H9 (cell line): Measurements from ENCODE around the gene TRIM32. TPM values are rescaled to one million over a fixed set of nuclear protein-coding genes. Genes with fewer than 3 reads are reported as not detected.

Experiments used
- DNase-seq: peaks from one replicate; pipeline ENCODE4 v3.0.0-alpha.2; 2017
- H2AFZ ChIP-seq: one replicate; pipeline ENCODE4 v1.6.1; 2013; ENCODE audit warnings: mild to moderate bottlenecking, low read length, control low read depth, moderate library complexity
- H2AK5ac ChIP-seq: 2 replicates; pipeline ENCODE4 v1.6.1; 2013; ENCODE audit warnings: low read length, control low read depth, mixed read lengths; ENCODE audit not compliant: insufficient read length
- H2BK120ac ChIP-seq: one replicate; pipeline ENCODE4 v1.6.1; 2013; ENCODE audit warnings: low read depth, mild to moderate bottlenecking, low read length, control low read depth, inconsistent platforms; ENCODE audit not compliant: poor library complexity, severe bottlenecking
- H2BK12ac ChIP-seq: 2 replicates; pipeline ENCODE4 v1.6.1; 2013; ENCODE audit warnings: low read length, control low read depth, mixed read lengths, low read depth; ENCODE audit not compliant: insufficient read length
- H2BK15ac ChIP-seq: 2 replicates; pipeline ENCODE4 v1.6.1; 2013; ENCODE audit warnings: low read depth, low read length, control low read depth
- H2BK20ac ChIP-seq: one replicate; pipeline ENCODE4 v1.6.1; 2013; ENCODE audit warnings: low read depth, mild to moderate bottlenecking, low read length, control low read depth, inconsistent platforms; ENCODE audit not compliant: poor library complexity, severe bottlenecking
- H2BK5ac ChIP-seq: 2 replicates; pipeline ENCODE4 v1.6.1; 2013; ENCODE audit warnings: low read length, control low read depth, mixed read lengths; ENCODE audit not compliant: insufficient read length
- H3K14ac ChIP-seq: 2 replicates; pipeline ENCODE4 v1.6.1; 2013; ENCODE audit warnings: low read length, control low read depth; ENCODE audit not compliant: insufficient read depth
- H3K18ac ChIP-seq: 2 replicates; pipeline ENCODE4 v1.6.1; 2013; ENCODE audit warnings: low read depth, mild to moderate bottlenecking, mixed read lengths, low read length, control low read depth; ENCODE audit not compliant: insufficient read length
- H3K23ac ChIP-seq: 2 replicates; pipeline ENCODE4 v1.6.1; 2013; ENCODE audit warnings: low read length, control low read depth, mixed read lengths, low read depth; ENCODE audit not compliant: insufficient read length
- H3K23me2 ChIP-seq: 2 replicates; pipeline ENCODE4 v1.6.1; 2013; ENCODE audit warnings: low read depth, mild to moderate bottlenecking, mixed read lengths, low read length, control low read depth; ENCODE audit not compliant: insufficient read length, poor library complexity, severe bottlenecking
- H3K27ac ChIP-seq: 2 replicates; pipeline ENCODE4 v1.5.1; 2013; ENCODE audit warnings: low read length, control low read depth, mixed read lengths, low read depth; ENCODE audit not compliant: insufficient read length
- H3K27me3 ChIP-seq: 2 replicates; pipeline ENCODE4 v1.6.1; 2013; ENCODE audit warnings: low read length, control low read depth, inconsistent platforms; ENCODE audit not compliant: insufficient read depth
- H3K4ac ChIP-seq: 2 replicates; pipeline ENCODE4 v1.6.1; 2013; ENCODE audit warnings: low read depth, mild to moderate bottlenecking, control low read depth, inconsistent platforms, low read length, moderate library complexity
- H3K4me1 ChIP-seq: 2 replicates; pipeline ENCODE4 v1.6.1; 2013; ENCODE audit warnings: low read length, control low read depth, inconsistent platforms; ENCODE audit not compliant: insufficient read depth
- H3K4me2 ChIP-seq: 2 replicates; pipeline ENCODE4 v1.6.1; 2013; ENCODE audit warnings: low read length, control low read depth, mixed read lengths; ENCODE audit not compliant: insufficient read length, insufficient read depth
- H3K56ac ChIP-seq: 2 replicates; pipeline ENCODE4 v1.6.1; 2013; ENCODE audit warnings: low read depth, mild to moderate bottlenecking, mixed read lengths, low read length, control low read depth; ENCODE audit not compliant: insufficient read length
- H3K79me1 ChIP-seq: 2 replicates; pipeline ENCODE4 v1.6.1; 2013; ENCODE audit warnings: low read depth, mild to moderate bottlenecking, moderate library complexity, low read length, control low read depth, inconsistent platforms; ENCODE audit not compliant: insufficient read depth, poor library complexity, severe bottlenecking
- H3K79me2 ChIP-seq: 2 replicates; pipeline ENCODE4 v1.6.1; 2013; ENCODE audit warnings: low read length, control low read depth, inconsistent platforms; ENCODE audit not compliant: insufficient read depth
- H3K9ac ChIP-seq: 2 replicates; pipeline ENCODE4 v1.6.1; 2013; ENCODE audit warnings: low read length, control low read depth, mixed read lengths; ENCODE audit not compliant: insufficient read length; ENCODE audit errors: extremely low read depth
- H3K9me3 ChIP-seq: one replicate; pipeline ENCODE4 v1.6.1; 2013; ENCODE audit warnings: low read depth, low read length, inconsistent platforms; ENCODE audit not compliant: control insufficient read depth
- H3T11ph ChIP-seq: one replicate; pipeline ENCODE4 v1.6.1; 2013; ENCODE audit warnings: mild to moderate bottlenecking, low read length, control low read depth, inconsistent platforms
- H4K20me1 ChIP-seq: one replicate; pipeline ENCODE4 v1.6.1; 2013; ENCODE audit not compliant: control insufficient read depth, insufficient read length, insufficient read depth
- H4K5ac ChIP-seq: 2 replicates; pipeline ENCODE4 v1.6.1; 2013; ENCODE audit warnings: low read depth, mild to moderate bottlenecking, mixed read lengths, low read length, control low read depth; ENCODE audit not compliant: insufficient read length
- H4K8ac ChIP-seq: replicated peaks from 2 replicates; pipeline ENCODE4 v1.6.1; 2013; ENCODE audit warnings: low read length, control low read depth, mixed read lengths, low read depth; ENCODE audit not compliant: insufficient read length
- H4K91ac ChIP-seq: 2 replicates; pipeline ENCODE4 v1.6.1; 2013; ENCODE audit warnings: low read depth, mild to moderate bottlenecking, moderate library complexity, mixed read lengths, low read length, control low read depth; ENCODE audit not compliant: insufficient read length
- H3K27ac Mint-ChIP-seq, 3 experiments: 2 replicates in 2 of 3; 3 replicates in 1 of 3; pipeline ENCODE4 v1.8.0; 2020 to 2021; ENCODE audit warnings: mixed read lengths in 3 of 3, mild to moderate bottlenecking in 1 of 3, moderate library complexity in 1 of 3
- H3K27me3 Mint-ChIP-seq: 2 replicates; pipeline ENCODE4 v1.8.0; 2021; ENCODE audit warnings: low read depth, mild to moderate bottlenecking, moderate library complexity, mixed read lengths
- H3K36me3 Mint-ChIP-seq, 3 experiments: 2 replicates in 2 of 3; 3 replicates in 1 of 3; pipeline ENCODE4 v1.8.0; 2020 to 2021; ENCODE audit warnings: low read depth in 3 of 3, mixed read lengths in 3 of 3; ENCODE audit not compliant: insufficient read depth in 1 of 3
- H3K4me1 Mint-ChIP-seq, 2 experiments: 2 replicates each; pipeline ENCODE4 v1.8.0; 2020; ENCODE audit warnings: mixed read lengths in 2 of 2
- H3K4me3 Mint-ChIP-seq, 2 experiments: 2 replicates in 1 of 2; 3 replicates in 1 of 2; pipeline ENCODE4 v1.8.0; 2020 to 2021; ENCODE audit warnings: mild to moderate bottlenecking in 2 of 2, mixed read lengths in 2 of 2, moderate library complexity in 1 of 2
- H3K9me3 Mint-ChIP-seq, 2 experiments: 2 replicates in 1 of 2; 3 replicates in 1 of 2; pipeline ENCODE4 v1.8.0; 2020; ENCODE audit warnings: mild to moderate bottlenecking in 2 of 2, mixed read lengths in 2 of 2, moderate library complexity in 1 of 2
- WGBS: extraction: QIAGEN DNeasy Blood & Tissue Kit; methylation state at CpG from one replicate; pipeline ENCODE4 v1.1.7; 2013; ENCODE audit warnings: missing lambda C conversion rate, low lambda C conversion rate, mixed read lengths; ENCODE audit not compliant: insufficient read length; ENCODE audit errors: extremely low coverage; 5-methylcytosine and 5-hydroxymethylcytosine counted together
- total RNA-seq: library from RNA; stranded (reverse); gene quantifications from 2 replicates; pipeline ENCODE4 v1.2.1, GENCODE V29; 2021
- TF ChIP-seq, protein P1 (sequence below): fragments of 200-600 bp; sonication (generic); conservative IDR thresholded peaks from 3 replicates; pipeline ENCODE4 v1.8.0; 2021; ENCODE audit warnings: antibody characterized with exemption, mild to moderate bottlenecking

TRIM32 gene
- total RNA-seq, 1 experiment from 2014 or later: 12.9 TPM

DNA sequence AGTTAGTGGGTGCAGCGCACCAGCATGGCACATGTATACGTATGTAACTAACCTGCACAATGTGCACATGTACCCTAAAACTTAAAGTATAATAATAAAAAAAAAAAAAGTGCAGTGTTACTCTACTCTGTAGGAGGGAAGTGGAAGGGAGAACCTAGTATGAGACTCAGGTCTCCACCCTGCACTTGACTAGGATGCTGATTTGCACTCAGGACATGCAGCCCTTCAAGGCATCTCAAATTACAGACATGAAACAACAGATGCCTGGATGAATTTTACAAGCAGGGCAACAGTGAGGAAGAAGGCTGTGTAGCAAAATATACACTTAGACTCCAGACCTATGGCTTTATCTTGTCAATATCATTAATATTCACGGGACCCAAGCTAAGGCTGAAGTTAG lies 16.5 kb downstream of the TRIM32 start:
- Histone ChIP-seq H3K4ac (no peak overlapping the region), H2BK120ac (no peak overlapping the region), H3K23me2 (no peaks in the 10 kb centered on the region)

More for the DNA sequence above, 16.5 kb downstream of the TRIM32 start:
- no peak overlapping the region for H3K27ac Mint-ChIP-seq
- Histone ChIP-seq H2AK5ac (no peak overlapping the region), H2BK20ac (no peak overlapping the region), H4K91ac (no peak overlapping the region), H2AFZ (no peak overlapping the region), H2BK12ac (no peak overlapping the region), H3K23ac (no peak overlapping the region), H3K18ac (no peak overlapping the region), H3K4me2 (no peak overlapping the region), H3K27me3 (no peaks in the 10 kb centered on the region), H4K8ac (no peak overlapping the region), H4K20me1 (no peaks in the 10 kb centered on the region), H3K9ac (no peak overlapping the region), H3K56ac (no peak overlapping the region), H3T11ph (no peak overlapping the region), H2BK15ac (no peak overlapping the region), H3K9me3 (no peaks in the 10 kb centered on the region), H2BK5ac (no peak overlapping the region), H3K79me2 (no peaks in the 10 kb centered on the region), H3K79me1 (no peaks in the 10 kb centered on the region), H3K4me1 (peaks cover 3% of the 10 kb centered on the region; the same call in 1 of the 2 replicates), H3K27ac (no peak overlapping the region), H3K14ac (no peak overlapping the region), H4K5ac (no peak overlapping the region)
- no peaks in the 10 kb centered on the region for H3K9me3 Mint-ChIP-seq
- no peak overlapping the region for H3K4me3 Mint-ChIP-seq
- TF ChIP-seq, protein P1, sequence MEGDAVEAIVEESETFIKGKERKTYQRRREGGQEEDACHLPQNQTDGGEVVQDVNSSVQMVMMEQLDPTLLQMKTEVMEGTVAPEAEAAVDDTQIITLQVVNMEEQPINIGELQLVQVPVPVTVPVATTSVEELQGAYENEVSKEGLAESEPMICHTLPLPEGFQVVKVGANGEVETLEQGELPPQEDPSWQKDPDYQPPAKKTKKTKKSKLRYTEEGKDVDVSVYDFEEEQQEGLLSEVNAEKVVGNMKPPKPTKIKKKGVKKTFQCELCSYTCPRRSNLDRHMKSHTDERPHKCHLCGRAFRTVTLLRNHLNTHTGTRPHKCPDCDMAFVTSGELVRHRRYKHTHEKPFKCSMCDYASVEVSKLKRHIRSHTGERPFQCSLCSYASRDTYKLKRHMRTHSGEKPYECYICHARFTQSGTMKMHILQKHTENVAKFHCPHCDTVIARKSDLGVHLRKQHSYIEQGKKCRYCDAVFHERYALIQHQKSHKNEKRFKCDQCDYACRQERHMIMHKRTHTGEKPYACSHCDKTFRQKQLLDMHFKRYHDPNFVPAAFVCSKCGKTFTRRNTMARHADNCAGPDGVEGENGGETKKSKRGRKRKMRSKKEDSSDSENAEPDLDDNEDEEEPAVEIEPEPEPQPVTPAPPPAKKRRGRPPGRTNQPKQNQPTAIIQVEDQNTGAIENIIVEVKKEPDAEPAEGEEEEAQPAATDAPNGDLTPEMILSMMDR: no peak
- peaks cover 7 to 8% of the 10 kb centered on the region in 2 experiments for H3K4me1 Mint-ChIP-seq
- H3K36me3 Mint-ChIP-seq: peaks cover 7 to 19% (median 17%) of the 10 kb centered on the region in 3 experiments
- WGBS: no CpG with 5 or more reads among the region's 3 CpGs
- DNase-seq: no peak
- H3K27me3 Mint-ChIP-seq: no peaks in the 10 kb centered on the region
